Fibroblast of skin of abdomen (primary cell): ENCODE data around the gene HPSE2.

Source experiments
- DNase-seq: peaks from one replicate; pipeline ENCODE4 v3.0.0-alpha.2; 2013

The HPSE2 gene

DNA sequence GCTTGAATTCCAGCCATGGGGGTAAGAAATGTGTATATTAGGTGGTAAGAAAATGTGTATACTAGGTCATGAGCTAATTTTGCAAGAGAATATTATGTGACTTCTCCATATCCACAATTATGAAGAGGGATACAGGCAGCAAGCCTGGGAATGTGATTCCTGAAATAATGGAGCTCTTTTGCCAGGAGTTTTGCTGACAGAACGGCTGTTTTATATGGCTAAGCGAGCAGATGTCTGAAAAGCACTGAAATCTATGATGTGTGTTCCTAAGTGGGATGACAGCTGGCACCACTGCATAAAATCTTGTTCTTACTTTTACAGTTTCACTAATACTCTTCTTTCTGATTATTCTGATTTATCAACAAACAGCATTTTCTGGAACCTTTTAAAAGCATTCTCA is 402.9 kb downstream of the HPSE2 start:
- DNase-seq: no peak

DNA sequence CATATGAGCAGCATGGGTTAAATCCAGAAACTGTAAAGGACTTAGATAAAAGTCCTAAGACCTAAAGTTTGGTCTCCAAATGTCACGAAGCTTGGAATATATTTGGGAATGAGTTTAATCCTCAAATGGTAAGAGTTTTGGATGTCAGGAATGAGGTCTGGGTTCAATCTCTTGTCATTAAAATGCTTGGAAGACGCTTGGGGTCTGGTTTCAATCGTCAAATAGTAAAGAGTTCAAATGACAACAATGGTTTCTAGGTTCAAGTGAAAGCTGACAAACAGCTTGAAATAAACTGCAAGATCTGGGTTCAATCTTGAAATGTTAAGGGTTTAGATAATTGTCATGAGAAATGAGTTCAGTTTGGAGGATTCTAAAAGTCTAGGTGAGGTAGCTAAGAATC is 403.5 kb downstream of the HPSE2 start:
- DNase-seq: no peak

DNA sequence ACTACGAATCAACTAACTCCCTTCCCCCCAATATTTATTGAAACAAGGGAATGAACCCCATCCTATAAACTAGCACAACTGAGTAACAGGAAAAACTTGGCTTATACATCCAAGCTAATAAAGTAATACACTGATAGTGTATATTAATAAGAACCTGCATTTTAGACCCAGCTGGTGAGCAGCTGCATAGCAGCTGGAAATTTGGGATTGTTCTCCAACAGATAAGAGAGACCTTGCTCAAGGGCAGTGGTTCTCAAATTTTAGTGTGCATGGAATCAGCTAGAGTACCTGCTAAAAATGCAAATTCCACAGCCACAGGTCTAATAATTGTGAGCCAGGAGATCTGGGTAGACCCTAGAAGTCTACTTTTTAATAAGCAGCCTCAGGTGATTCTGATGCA is 404.3 kb downstream of the HPSE2 start:
- no peak for DNase-seq

DNA sequence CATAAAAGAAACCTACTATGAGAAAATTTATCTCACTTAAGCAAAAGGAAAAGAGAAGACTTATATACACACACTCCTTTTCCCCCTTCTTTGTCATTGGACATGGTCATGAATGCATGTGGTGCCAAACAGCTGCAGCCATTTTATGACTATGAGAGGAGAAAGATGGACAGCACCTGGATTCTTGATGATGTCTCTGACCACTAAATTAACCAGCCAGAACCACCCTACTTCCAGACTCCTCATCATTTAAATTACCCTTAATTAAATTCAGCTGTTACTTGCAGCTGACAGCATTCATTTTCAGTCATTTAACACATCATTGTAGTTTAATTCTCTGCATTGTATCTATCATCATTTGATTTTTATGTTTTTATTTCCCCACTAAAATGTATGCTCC is 409.9 kb downstream of the HPSE2 start:
- peak; percentile 17 for DNase-seq

DNA sequence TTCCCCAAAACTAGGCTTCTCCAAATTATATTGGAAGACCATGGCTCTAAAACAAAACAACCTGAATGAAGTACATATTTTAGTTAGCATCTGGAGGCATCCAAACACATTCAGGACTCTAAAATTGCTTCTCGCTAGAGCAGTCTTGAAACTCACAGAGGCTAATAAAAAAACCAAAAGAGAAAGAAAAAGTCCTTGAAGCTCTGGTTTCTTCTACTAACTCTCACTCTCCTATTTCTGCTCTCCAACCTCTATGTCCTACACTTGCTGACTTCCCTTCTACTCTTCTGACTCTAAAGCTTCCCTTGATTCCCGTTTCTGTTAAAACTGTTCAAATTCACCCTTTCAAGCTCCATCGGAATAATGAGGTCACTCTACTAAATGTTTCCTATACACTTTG is 418.3 kb downstream of the HPSE2 start:
- no peak for DNase-seq

DNA sequence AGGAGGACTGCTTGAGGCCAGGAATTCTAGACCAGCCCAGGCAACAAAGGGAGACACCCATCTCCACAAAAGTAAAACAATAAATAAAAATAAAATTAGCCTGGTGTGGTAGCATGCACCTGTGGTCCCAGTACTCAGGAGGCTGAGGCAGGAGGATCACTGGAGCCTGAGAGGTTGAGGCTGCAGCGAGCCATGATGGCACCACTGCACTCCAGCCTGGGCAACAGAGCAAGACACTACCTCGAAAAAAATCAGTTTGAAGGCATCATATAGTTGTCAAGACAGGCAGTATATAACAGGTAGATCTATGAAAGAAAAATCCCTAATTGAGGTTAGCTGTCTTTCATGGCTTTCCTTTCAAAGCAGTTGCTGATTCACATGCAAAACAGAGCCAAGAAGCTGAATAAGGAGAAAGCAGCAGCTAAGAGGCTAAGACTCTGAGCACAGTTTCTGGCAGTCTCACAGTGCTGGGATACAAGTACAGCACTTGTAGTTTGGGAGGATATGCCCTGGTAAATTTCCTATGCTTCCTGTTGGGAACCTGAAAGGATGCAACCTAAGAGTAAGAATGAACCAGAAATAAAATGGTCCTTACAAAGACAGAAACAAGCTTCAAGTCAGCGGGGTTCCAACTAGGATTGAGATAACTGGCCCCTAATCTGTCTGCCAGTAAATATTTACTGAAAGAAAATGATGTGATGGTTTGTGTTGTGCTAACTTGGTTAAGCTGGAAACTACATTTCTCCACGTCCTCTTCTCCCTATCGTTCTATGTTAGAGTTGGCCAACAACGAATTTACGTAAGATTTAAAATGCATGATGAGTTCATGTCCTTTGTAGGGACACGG is 420.4 kb downstream of the HPSE2 start:
- DNase-seq: no peak

DNA sequence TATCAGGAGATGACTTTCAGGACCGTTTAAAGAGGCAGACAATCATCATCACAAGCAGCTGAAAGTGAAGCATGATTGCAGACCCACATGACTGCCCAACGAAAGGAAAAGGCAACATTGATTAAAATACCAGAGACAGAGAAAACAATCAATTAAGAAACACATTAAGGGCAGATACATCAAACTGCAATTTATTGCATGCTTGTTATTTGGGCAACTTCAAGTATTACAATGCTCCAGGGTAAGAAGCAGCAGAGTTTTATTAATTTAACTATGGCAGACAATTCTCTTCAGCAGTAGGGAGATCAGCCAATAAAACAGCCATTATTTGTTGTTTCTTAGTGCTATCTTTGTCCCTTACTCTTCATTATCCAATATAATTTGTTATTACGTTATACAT is 421.2 kb downstream of the HPSE2 start:
- no peak for DNase-seq

DNA sequence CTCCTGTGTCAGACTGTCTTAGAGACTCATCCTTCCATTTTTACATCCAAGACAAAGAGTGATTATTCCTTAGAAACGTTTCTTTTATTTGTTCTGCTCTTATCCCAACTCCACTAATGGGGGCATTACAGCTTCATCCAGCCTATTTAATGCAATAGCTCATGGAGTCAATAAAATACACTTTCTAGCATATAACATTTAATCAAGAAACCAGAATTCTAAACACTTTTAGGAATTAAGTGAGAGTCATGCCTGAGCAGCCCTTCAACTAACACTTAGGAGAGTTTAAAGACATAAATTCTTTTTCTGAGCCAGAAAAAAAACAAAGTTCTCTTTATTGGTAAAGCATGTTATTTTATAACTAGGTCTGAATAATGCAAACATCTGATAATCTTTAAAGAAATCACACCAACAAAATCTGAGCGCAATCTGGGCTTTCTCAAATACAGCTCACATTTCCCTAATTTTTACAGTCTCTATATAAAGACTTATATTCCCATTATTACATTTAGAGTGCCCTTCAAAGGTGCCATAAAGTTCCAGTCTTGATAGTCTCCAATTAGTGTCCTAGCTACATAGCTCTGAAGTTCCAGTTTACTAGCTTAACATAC is 427.3 kb downstream of the HPSE2 start:
- no peak for DNase-seq

DNA sequence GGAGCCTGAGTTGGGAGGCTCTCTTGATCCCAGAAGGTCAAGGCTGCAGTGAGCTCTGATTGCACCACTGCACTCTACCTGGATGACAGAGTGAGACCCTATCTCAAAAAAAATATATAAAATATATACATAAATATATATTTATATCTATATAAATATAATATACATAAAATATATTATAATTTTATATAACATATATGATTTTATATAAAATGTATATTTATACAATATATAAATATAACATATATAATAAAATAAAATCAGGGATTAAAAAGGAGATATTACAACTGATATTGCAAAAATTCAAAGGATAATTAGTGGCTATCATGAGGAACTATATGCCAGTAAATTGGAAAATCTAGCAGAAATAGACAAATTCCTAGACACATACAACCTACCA is 435.4 kb downstream of the HPSE2 start:
- DNase-seq: no peak

DNA sequence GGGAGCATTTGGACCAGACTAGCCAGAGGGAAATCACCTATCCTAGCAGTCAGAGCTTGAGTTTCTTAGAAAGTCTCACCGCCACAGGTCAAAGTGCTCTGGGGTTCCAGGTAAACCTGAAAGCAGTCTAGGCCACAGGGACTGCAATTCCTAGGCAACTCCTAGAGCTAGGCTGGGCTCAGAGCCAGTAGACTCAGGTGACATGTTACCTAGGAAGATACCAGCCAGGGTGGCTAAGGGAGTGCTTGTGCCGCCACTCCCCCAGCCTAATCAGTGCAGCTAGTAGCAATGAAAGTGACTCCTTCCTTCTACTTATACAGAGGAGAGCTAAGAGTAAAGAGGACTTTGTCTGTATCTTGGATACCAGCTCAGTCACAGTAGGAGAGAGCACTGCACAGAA is 440.2 kb downstream of the HPSE2 start:
- DNase-seq: no peak

DNA sequence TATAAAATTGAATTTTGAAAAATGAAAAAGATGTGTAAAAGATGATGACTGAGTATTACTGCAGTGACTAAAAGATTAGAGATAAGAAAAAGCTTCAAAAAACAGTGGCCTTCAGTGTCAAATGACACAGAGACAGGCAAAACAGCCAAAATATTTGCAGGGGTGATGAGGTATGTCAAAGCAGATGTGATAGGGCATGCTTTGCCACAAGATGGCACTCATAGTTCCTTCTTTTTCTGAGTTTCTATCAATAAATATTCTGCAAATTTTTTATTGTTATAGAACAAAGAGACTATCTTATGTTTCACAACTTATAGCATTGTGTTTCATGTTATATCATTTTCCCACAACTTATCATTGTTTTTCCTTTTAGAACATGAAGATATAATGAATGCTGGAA is 444.8 kb downstream of the HPSE2 start:
- peak; percentile 13 for DNase-seq

DNA sequence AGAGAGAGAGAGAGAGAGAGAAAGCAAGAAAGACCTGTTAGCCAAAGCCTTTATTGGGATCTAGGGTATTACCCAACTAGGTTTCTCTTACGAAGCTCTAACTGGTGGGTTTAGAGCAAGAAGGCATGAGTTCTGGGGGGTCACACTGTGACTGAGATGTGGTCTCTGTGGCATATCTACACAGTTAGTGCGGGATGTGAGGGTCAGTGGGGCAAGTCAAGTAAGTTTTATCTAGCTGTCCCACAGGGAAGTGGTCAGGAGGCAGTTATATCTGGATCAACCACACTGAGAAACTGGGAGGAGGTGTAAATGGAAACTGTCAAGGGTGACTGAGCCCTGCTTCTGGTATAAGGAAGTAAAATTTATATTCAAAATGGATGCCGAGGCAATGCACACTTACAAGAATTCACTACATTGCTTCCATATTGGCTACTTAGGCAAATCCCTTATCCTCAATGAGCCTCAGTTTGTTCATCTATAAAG is 457.3 kb downstream of the HPSE2 start:
- no peak for DNase-seq

DNA sequence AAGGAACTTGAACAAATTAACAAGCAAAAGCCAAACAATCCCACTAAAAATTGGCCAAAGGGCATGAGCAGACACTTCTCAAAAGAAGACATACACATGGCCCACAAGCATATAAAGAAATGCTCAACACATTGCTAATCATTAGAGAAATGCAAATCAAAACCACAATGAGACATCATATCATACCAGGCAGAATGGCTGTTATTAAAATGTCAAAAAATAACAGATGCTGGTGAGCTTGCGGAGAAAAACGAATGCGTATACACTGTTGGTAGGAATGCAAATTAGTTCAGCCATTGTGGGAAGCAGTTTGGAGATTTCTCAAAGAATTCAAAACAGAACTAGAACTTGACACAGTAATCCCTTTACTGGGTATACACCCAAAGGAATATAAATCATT is 477.2 kb downstream of the HPSE2 start:
- peak; percentile 81 for DNase-seq

DNA sequence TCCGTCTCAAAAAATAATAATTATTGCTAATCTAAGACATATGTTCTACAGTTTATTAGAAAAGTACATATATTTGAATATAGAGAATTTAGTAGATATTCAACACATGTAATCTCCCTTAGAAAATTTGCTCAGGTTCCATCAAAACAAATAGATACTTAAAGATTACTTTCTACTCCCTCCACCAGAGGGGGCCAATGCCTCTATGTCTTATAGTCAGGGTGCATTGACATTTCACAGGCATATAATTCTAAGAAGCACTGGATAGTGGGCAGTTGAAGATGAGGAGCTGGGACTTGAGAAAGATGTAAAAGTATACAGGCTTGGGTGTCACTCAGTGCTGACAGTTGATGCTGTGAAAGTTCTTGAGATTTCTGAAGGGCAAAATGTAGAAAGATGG is 487.4 kb downstream of the HPSE2 start:
- peak; percentile 27 for DNase-seq

DNA sequence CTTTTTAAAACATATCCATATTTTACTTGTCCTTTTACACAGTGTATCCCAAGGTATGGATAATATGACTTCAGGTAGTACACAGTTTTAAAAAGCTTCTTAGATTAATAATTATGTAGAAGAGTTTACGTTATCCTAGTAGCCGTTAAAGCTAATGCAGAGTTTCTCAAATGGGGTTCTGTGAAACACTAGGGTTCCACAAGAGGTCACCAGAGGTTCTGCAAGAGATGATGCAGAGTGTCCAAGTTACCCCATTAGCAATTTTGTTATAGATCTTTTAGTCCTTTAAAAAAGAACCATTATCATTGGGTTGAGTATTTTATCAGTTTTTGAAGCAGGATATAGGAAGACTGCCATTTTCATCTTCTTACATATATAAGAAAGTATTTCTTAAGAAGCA is 490.0 kb downstream of the HPSE2 start:
- no peak for DNase-seq

DNA sequence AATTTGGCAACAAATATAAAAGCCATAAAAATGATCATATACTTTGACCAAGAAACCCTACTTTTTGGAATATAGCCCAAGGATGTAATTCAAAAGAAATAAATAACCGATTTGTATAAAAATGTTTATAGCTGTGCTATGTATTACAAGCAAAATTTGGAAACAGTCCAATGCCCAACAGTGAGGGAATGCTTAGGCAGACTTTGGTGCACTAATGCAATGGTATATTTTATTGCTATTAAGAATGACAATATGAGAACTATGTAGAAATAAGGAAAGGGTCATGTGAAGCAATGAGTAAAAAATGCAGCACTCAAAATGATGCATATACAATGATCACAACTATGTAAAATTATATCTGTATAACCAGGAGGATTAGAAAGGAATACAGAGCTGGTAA is 515.1 kb downstream of the HPSE2 start:
- no peak for DNase-seq

DNA sequence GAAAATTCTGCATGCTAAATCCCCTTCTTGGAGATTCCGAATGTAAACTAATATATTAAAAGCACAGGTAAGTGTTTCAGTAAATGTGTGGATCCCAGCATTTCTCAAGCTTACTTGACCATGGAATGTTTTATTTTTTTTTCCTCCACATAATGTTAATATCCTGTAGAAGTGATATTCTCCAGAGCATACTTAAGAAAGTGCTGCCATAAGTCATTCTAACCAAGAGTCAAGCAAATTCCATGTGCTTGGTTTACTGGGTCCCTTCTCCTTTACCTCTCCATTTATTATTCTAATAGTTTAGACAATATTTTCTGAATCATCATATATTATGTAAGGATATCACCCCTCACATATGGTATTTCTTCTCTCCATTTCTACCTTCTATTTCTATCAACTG is 522.1 kb downstream of the HPSE2 start:
- no peak for DNase-seq

DNA sequence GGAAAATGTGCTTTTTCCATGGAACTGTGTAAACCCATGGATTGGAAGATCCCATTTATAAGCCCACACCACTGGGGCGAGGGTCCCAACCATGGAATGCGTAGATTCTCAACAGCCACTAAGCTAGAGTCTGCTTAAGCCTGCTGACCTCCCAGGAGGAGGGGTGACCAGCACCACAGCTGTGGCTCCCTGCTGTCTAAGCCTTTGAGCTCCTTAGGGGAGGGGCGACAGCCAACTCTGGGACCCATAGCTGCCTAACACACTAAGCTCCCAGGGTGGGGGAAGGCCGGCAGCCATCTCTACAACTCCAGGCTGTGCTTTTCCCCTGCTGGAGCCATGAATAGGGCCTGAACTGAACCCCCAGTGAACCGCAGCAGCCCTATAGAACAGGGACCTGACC is 539.1 kb downstream of the HPSE2 start:
- DNase-seq: no peak

DNA sequence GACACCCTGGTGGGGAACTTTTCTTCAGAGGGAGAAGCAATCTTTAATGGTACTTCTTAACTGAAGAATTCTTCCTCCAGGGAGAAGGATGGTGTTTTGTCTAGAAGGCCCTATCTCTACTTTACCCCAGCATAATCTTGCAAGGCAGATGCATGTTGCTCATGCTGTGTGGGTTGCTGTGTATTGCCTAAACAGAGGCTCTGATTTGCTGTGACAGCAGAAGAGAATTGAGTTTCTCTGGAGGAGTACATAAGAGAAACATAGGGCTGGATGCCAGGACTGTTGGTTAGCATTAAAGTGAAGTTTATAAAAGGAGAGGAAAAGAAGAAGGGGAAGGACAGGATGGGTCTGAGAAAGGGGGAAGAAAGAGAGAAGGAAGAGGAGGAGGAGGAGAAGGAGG is 540.8 kb downstream of the HPSE2 start:
- DNase-seq: no peak

DNA sequence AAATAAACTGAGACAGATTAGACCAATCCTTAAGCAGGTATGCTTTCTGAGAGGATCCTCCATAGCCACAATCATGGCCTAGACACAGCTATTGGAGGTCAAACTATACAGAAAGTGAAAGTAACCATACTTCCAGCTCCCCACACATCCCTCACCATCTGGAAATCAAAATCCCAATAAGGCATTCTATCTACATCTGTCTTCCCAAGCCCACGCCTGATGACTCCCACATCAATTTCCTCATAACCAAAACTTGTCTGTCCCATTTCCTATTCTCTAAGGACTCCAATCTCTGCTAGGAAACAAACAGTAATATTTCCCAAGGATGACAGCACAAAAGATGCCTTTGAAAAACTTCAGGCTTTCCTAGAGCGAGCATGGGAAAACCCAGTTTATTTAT is 541.6 kb downstream of the HPSE2 start:
- DNase-seq: peak; percentile 4

DNA sequence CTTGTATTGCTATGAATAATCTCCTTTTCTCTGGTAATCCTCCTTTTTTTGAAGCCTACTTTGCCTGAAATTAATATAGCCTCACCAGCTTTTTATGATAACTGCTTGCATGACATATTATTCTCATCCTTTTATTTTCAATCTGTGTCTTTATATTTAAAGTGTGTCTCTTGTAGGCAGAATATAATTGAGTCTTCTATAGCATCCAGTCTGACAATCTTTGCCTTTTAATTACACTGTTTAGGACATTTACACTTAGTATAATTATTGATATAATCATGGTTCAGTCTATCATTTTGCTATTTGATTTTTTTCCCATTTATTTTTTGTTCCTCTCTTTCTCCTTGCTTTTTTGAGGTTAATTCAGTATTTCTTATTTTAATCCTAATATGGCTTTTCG is 548.0 kb downstream of the HPSE2 start:
- no peak for DNase-seq

DNA sequence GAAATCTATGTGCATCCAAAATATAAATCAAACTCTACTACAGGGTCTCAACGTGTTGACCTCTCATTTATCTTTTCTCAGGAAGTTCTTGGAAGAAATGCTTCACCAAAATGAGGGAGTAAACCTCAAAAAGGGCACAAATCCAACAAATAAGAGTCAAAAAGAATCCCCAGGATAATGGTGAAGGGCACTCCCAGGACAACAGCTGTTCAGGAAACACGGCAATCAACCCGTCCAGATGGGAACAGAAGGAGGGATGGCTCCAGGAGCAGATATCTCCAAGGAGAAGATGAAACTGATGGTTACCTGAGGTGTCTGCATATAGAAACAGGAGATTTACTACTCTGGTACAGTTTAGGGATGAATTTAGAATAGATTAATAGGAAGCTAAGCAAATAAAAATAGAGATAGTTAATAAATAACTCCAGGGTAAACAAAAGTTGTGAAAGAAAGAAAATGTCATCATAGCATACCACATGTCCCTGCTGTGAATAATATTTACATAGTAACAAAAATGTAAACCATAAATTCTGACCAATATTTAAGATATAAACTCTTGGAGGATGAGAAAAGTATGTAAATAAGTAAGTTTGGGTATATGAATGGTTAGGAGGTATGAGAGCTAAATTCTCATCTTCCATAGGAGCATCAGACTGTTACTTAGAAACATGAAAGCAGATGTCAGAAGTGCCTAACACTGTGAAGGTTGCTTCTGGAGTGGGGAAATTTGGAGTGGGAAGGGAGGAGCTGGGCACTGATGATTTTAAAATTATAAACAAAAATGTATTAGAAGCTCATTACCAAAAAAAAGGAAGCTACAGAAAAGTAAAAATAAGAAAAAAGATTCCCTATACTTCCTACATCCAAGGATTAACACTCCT is 551.4 kb downstream of the HPSE2 start:
- no peak for DNase-seq

DNA sequence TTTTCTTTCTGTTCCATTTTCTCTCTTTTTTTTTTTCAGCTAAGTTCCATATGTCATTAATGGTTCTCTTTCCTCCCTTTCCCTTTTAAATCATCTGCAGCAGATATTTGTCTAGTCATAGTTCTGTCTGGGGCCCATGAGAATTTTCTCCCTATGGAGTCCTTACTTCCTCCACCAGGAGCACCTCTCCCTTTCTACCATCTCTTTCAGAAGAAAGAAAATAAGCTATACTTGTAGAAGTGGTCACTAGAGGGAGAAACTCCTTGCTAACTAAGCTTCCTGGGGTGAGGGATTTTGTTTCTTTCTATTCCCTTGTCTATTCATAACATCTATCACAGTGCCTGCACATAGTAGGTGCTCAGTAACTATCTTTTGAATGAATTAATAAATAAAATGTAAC is 558.8 kb downstream of the HPSE2 start:
- no peak for DNase-seq
